GM21528 (cell line): Measurements from ENCODE around the gene UBE2I.

Source experiments
- ATAC-seq: cut with Tn5 transposase; IDR thresholded peaks from one replicate; pipeline ENCODE4 v1.9.1; 2021; ENCODE audit warnings: mild to moderate bottlenecking, moderate library complexity; ENCODE audit not compliant: unreplicated experiment, low FRiP score

The UBE2I gene

DNA sequence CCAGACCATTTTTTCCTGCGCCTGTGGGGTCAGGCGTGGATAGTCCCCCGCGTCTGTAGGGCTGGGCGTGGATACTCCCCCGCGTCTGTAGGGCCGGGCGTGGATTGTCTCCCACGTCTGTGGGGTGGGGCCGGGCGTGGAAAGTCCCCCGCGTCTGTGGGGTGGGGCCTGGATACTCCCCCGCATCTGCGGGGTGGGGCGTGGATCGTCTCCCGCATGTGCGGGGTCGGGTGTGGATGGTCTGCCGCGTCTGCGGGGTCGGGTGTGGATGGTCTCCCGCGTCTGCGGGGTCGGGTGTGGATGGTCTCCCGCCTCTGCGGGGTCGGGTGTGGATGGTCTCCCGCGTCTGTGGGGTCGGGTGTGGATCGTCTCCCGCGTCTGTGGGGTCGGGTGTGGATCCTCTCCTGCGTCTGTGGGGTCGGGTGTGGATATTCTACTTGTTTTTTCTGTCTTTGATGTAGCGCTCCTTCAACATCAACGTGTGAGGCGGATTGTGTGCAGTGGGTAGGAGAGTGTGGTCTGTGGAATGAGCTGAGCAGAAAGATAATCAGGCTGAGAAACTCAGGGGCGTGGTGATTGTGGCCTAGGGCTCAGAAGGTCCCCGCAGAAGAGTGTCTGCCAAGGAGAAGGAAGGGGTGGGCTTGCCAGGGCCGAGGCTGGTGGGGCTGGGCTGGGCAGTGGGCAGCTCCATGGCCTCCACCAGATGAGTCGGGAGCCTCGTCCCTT, 45.5 kb downstream of the UBE2I start:
- ATAC-seq: no peak

DNA sequence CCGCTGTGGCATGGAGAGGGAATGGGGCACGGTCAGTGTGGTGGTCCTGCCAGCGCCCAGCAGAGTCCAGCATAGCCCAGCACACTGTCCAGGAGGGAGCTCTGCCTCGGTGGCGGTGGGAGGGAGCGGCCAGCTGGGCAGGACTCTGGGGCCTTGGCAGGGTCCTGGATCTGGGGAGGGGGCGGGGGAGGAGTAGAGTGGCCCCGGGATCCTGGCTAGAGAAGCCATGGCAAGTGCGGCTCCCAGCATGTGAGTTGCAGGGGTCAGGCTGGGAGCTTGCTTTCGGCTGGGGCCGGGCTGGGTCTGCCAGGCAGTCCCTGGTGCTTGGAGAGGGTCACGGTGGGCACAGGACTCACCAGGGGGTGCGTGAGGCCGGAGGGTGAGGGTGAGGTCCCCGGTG, 46.2 kb downstream of the UBE2I start:
- ATAC-seq: no peak

DNA sequence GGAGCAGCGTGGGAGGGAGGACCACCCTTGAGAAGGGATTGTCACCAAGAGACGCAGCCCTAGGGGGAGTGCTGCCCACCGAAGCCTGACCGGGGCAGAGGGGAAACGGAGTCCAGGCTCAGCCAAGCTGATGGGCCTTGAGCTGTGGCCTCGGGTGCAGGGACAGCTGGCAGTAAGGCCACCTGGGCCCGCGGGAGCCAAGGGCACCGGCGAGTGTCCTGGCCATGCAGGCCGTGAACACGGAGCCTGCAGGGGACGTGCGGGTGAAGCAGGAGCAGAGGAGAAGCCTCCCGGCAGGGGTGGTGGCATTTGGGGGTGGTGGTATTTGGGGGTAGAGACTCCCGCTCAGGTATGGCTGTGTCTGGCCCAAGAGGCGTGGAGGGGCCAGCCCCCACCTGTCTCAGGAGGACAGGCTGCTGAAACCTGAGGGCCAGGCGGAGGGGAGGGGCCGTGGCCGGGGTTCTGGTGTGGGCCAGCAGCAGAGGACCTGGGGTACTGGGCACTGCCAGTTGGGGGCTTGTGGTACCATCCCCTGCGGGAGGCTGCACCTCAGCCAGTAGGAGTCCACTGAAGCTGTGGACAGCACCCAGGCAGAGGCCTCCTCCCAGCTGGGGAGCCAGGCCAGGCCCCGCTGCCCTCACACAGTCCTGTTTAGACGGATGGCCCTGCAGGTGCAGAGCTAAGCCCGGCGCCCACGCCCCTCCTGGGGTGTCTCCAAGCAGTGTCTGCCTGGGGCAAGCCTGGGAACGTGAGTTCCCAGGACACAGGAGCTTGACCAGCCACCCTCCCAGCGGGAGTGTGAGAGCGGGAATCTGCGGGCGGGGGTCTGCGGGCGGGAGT, 46.8 kb downstream of the UBE2I start:
- ATAC-seq: no peak

DNA sequence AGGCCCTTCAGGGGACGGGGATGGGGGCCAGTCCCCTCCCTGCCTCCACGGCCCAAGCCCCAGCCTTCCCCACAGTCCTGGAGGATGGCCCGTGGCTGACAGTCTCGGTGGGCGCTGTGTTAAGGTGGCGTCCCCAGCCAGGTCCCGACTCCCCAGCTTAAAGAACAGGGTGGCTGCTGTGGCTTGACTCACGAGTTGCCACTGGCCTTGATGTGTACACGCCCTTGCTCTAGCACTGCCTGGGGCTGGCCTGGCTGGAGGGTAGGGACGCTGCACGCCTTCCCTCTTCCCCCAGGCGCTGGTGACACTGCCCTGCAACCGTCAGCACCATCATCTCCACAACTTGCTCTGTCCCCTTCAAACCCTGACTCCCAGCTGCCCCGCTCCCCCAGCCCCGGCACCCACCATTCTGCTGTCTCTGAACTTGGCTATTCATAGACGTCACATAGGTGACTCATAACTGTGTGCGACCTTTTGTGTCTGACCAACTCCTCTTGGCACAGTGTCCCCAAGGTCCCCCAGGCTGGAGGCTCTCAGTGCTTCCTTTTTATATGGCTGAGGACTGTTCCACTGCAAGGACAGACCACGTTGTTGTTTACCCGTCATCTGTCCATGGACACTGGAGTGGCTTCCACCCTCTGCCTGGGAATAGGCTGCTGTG, 48.6 kb downstream of the UBE2I start:
- ATAC-seq: no peak

DNA sequence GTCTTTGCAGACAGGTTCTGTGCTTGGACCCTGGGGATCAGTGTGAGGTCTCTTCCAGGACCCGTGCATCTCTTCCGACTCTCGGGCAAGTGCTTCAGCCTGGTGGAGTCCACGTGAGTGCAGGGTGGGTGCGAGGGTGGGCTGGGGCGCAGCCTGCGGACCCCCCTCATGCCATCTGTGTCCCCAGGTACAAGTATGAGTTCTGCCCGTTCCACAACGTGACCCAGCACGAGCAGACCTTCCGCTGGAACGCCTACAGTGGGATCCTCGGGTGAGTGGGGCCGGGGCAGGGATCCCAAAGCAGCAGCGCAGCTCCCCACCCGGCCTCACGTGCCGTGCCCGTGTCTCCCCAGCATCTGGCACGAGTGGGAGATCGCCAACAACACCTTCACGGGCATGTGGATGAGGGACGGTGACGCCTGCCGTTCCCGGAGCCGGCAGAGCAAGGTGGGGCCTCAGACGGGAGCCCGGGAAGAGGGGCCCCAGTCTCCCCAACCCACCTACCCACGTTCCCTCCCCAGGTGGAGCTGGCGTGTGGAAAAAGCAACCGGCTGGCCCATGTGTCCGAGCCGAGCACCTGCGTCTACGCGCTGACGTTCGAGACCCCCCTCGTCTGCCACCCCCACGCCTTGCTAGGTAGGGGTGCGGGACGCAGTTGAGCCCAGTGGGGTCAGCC, 52.4 kb downstream of the UBE2I start:
- no peak for ATAC-seq

DNA sequence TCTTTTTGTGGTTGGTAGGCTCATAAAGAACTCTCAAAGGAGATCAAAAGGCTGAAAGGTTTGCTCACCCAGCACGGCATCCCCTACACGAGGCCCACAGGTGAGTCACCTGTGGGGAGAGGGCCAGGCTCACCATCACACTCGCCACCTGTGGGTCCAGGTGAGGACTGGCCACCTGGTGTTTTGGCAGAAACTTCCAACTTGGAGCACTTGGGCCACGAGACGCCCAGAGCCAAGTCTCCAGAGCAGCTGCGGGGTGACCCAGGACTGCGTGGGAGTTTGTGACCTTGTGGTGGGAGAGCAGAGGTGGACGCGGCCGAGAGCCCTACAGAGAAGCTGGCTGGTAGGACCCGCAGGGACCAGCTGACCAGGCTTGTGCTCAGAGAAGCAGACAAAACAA, 53.4 kb downstream of the UBE2I start:
- ATAC-seq: no peak

DNA sequence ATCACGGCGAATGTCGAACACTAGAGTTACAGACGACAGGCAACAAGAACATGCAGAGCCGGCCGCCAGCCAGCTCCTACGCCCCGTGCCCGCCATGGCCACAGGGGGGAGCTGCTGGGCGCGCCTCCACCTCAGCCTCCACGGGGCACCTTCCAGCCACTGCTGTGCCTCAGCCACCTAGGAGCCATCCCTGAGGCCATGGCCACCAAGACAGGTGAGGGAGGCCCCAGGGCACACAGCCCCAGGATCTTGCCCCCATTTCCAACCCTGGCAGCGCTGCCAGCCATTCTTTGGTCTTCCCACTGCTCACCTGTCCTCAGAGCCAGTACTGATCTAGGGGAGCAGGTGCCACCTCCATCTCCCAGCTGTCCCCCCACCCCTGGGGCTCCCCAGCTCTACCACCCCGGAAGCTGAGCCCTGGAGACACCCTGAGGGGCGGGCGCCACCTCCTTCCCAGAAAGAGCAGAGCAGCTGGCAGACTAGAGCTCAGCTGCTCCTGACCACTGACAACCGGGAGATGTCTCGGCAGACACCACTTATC, 54.1 kb downstream of the UBE2I start:
- no peak for ATAC-seq

DNA sequence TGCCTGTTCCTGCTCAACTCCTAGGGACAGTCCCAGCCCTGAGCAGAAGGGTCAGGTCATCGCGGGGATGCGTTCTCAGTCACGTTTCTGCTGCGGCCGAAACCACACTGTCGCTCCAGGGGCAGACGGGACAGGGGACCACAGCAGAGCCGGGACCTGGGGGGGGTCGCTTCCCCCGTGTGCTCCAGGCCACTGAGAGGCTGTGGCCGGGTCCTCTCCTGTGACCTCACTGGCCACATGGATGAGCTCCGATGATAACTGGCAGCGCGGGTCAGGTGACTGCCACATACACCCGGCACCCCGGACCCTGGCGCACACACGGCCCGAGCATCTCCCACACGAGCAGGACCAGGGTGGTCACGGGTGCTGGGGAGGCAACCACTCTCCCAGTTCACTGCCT, 55.1 kb downstream of the UBE2I start:
- ATAC-seq: no peak

DNA sequence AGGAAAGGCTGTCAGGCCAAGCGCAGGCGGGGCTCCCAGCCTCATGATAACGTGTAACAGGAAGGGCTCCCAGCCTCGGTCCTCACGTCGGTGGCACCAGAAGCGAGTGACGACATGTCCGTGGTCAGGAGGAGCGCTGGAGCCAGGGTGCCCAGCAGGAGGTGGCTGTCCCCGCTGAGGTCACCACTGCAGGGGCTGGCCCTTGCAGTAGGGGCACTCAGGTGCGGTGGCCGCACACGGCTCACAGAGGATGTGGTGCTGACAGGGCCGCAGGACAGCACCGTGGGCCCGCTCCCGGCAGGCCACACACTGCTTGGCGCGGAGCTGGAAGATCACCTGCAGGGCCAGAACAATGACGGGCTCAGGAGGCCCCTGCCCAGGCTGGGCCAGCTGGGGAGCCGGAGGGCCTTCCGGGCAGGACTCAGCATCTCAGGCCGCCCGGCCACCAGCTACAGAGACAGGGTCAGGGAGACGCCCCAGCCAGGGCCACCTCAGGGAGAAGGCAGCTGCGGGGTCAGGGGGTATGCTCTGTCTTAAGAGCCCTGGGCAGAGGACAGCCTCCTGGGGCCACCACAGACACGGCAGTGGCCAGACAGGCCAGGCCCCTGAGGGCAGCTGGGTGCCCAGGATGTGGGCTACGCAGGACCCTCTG, 56.8 kb downstream of the UBE2I start:
- no peak for ATAC-seq

DNA sequence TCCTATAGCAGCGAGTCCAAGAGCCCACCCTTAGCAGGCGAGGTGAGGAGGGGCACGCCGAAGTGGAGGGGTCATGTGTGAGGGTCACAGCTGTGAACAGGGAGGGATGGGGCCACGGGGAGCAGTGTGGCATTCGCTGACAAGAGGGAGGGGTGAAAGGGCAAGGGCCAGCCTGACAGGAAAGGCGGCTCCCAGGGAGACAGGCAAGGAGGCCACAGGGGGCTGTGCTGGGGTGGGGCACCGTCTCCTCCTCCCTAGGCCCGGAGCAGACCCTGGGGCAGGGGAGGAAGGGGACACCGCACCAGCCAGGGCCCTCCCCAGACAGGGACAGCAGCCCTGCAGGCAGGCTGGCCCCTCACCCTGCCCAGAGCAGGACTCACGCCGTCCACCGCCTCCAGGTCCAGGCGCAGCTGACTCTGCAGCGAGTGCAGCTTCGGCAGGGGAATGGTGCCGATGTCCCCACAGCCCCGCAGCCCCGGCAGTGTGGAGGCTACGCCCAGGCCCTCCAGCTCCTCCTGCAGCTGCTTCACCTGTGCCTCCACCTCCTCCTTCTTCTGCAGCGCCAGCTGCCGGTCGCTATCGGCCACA, 57.4 kb downstream of the UBE2I start:
- no peak for ATAC-seq

DNA sequence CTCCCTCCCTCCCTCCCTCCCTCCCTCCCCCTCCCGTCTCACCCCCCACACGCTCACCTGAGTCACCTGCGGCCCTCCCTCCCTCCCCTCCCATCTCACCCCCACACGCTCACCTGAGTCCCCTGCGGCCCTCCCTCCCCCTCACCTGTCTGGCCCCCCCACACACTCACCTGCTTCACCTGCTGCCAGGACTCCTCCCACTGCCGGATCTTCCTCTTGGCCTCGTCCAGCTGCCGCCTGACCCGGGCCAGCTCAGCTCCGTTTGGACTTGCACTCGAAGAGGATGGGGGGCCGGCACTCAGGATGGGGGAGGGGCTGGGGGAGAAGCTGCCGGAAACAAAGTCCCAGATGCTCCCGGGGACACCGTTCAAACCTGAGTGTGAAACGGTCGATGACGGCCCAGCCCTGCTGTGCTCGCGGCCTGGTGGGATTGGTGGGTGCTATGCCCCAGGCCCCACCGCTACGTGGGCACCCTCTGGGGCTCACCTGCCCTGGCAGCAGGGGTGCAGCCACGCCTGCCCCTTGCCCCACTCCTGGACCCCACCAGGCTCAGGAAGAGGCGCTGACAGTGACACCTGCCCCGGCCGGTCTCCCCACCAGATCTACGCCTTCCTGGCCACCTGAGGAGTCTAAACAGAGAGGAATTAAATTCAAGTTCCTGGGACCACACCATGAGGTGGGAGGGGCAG, 58.2 kb downstream of the UBE2I start:
- ATAC-seq: no peak

DNA sequence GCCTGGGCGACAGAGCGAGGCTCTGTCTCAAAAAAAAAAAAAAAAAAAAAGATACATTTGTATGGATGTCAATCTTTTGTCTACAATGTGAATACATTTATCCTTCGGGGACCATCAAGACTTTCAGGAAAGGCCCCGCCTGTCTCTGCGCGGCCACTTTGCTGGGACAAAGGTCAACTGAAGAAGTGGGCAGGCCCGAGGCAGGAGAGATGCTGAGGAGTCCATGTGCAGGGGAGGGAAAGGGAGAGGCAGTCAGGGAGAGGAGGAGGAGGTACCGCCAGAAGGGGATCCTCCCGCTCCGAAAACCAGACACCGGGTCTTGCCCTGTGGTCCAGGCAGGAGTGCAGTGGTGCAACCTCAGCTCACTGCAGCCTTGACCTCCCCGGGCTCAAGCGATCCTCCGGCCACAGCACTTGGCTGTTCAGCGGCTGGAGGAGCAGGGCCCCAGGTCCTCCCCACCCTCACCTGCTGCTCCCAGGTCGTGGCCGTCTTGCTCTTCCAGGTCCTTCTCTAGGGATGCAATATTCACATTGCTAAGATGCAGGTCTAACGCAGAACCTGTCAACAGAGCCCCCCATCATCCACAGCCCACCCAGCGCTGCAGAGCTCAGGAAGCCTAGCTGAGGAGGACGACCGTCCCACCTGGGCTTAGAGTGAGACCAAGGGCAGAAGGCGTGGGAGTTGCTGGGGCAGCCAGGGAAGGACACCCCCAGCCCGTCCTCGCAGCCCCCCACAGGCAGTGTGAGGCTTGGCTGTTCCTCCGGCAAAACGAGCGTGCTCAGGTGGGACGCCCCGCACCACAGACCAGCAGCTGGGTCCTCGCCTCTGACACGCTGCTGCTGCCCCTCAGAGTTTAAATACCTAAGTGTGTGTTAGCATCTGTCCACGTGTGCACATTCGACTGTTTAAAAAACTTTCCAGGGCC, 61.9 kb downstream of the UBE2I start:
- ATAC-seq: no peak

DNA sequence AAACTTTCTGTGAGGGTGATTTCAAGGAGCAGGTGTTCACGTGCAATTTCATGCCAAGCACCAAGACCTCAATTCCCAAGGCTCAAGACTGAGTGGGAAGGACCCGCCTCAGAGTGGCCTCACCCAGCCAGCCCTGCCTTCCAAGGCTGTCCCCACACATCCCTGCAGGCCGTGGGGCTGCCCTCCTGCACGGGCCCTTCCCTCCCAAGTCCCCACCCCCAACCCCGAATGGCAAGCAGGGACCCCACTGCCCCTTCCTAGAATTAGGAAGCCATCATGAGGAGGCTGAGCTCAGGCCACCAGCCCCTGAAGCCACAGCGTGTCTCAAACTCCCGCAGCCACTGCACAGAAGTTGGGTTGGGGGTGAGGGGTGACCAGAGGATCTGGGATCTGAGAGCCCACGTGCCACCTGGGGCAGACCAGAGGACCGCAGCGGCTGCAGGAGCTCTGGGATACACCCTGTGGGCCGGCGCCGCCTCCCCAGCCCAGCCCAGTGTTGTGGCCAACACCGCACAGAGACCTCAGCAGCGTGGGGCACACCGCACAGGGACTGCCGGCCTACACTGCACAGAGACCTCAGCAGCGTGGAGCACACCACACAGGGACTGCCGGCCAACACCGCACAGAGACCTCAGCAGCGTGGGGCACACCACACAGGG, 63.0 kb downstream of the UBE2I start:
- ATAC-seq: no peak

DNA sequence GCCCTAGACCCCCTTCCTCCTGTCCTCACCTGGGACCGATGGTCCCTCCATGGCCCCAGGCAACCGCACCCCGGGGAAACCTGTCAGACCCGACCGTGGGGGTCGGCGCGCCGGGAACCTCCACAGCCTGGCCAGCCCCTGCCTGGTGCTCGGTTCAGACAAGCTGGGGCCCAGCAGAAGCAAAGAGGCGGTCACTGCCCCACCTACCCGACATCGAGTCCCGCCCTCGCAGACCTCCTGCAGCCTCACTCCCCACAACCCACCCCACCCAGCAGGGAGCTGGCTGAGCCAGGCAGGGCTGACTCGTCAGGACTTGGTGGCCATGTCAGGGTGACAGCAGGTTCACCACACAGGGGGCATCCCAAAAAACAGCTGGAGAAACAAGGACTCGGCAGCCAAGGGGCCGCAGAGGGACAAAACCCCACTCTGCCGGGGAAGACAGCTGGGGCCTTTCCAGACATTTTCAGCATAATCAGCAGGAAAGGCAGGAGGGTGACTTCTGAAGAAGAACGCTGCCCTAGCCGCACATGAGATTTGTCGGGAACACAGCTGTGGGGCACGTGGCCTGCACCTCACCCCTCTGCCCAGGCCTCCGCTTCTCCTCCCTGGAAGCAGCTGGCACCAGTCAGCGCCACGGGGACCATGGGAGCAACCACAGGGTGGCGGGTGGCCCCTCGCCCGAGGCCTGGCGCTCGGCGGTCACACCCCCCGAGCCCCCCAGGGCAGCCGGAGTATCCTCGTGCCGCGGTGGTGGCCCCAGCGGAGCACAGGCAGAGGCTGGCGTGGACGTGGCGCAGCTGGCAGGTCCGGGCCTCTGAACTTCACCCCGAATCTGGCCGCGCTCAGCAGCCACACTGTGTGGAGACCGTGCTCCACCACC, 65.2 kb downstream of the UBE2I start:
- no peak for ATAC-seq

DNA sequence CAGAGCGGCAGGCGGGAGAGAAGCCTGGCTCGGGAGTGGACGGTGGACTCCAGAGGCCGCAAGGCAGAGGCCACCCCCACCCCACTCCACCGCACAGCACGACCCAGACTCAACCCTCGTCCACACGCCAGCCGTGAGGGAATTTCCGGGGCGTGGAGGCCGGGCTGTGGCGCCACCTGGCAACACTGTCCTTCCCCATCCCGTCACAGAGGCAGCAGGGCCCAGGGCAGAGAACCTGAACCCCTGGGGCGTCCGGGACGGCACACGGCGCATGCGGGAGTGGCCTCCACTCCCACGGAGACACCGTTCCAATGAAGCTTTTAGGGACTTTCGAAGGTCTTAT, 65.8 kb downstream of the UBE2I start:
- no peak for ATAC-seq

DNA sequence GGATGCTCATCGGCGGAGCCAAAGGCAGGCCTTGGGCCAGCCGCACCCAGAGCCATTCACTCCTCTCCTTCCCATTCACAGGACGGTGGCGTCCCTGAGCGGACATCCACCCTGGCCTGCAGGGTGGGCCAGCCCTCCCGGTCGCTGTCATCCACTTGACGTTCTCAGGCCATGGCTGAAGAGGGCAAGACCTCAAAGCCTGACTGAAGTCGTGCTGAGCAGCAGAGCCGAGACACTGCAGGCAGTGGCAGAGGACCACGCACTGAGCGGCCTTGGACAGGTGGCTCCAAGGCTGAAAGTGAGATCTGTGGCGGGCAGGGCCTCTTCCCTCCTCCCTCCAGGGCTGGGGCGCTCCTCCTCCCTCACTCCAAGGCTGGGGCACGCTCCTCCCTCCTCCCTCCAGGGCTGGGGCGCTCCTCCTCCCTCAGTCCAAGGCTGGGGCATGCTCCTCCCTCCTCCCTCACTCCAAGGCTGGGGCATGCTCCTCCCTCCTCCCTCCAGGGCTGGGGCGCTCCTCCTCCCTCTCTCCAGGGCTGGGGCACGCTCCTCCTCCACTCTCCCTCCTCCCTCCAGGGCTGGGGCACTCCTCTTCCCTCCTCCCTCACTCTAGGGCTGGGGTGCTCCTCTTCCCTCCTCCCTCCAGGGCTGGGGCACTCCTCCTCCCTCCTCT, 66.4 kb downstream of the UBE2I start:
- ATAC-seq: no peak
